ENCODE results near the gene KAT6B.
"Not testable (repeated sequence)": the region's sequence is repeated elsewhere in the genome, so short reads cannot be mapped to it uniquely, and the experiment has no call there.

The KAT6B gene

GRCh38 chr10:74893329-74893728, 66.9 kb downstream of the KAT6B start:
- DNase-seq, result not testable (repeated sequence)

GRCh38 chr10:74896788-74897527, 70.6 kb downstream of the KAT6B start:
- DNase-seq, result no peak

- no peak for DNase-seq
Measured at GRCh38 chr10:74898201-74898976, 72.0 kb downstream of the KAT6B start.

- no peak for DNase-seq
Measured at GRCh38 chr10:74900297-74900696, 73.9 kb downstream of the KAT6B start.

GRCh38 chr10:74901301-74901700, 74.9 kb downstream of the KAT6B start:
- DNase-seq, result no peak

- no peak for DNase-seq
Measured at GRCh38 chr10:74901867-74902450, 75.6 kb downstream of the KAT6B start.

- no peak for DNase-seq
Measured at GRCh38 chr10:74903491-74903890, 77.1 kb downstream of the KAT6B start.

- DNase-seq, result no peak
Measured at GRCh38 chr10:74906611-74907198, 80.3 kb downstream of the KAT6B start.

- DNase-seq, result no peak
Measured at GRCh38 chr10:74909670-74910069, 83.3 kb downstream of the KAT6B start.

GRCh38 chr10:74910241-74910975, 84.0 kb downstream of the KAT6B start:
- peak; percentile 35 for DNase-seq

- no peak for DNase-seq
Measured at GRCh38 chr10:74910976-74911350, 84.6 kb downstream of the KAT6B start.

GRCh38 chr10:74912182-74912581, 85.8 kb downstream of the KAT6B start:
- no peak for DNase-seq

GRCh38 chr10:74912682-74913081, 86.3 kb downstream of the KAT6B start:
- peak; percentile 10 for DNase-seq

- peak; percentile 71 for DNase-seq
Measured at GRCh38 chr10:74913377-74913979, 87.1 kb downstream of the KAT6B start.

- no peak for DNase-seq
Measured at GRCh38 chr10:74916283-74916682, 89.9 kb downstream of the KAT6B start.

GRCh38 chr10:74917481-74918077, 91.2 kb downstream of the KAT6B start:
- no peak for DNase-seq

- DNase-seq, result no peak
Measured at GRCh38 chr10:74919671-74920070, 93.3 kb downstream of the KAT6B start.

GRCh38 chr10:74921070-74921469, 94.7 kb downstream of the KAT6B start:
- DNase-seq, result peak; percentile 11

- peak; percentile 60 for DNase-seq
Measured at GRCh38 chr10:74921744-74922143, 95.3 kb downstream of the KAT6B start.

GRCh38 chr10:74922921-74923320, 96.5 kb downstream of the KAT6B start:
- no peak for DNase-seq

- DNase-seq, result no peak
Measured at GRCh38 chr10:74923556-74923955, 97.2 kb downstream of the KAT6B start.

All from hematopoietic multipotent progenitor cell treated with erythropoietin and hydrocortisone succinate and interleukin-3 and kit ligand, for 8 days (in vitro differentiated cells).